Smooth muscle cell (in vitro differentiated cells): Measurements from ENCODE around the gene ADPRM. TPM values are rescaled to one million over a fixed set of nuclear protein-coding genes. Genes with fewer than 3 reads are reported as not detected.

Source experiments
- DNase-seq: peaks from one replicate; lab custom pipeline; 2025; ENCODE audit not compliant: unreplicated experiment; lab: John Stamatoyannopoulos, UW
- H2AFZ ChIP-seq: fragments of 200-600 bp; sonication (generic); 2 replicates; pipeline ENCODE4 v1.6.0; 2016; ENCODE audit warnings: antibody characterized with exemption, low read depth, mild to moderate bottlenecking
- H3F3A ChIP-seq: fragments of 200-600 bp; sonication (generic); 2 replicates; pipeline ENCODE4 v1.6.0; 2017; ENCODE audit warnings: antibody characterized with exemption, low read depth
- H3K27ac ChIP-seq: fragments of 200-600 bp; sonication (generic); 2 replicates; pipeline ENCODE4 v1.5.1; 2016; ENCODE audit warnings: low read depth, mild to moderate bottlenecking
- H3K27me3 ChIP-seq: fragments of 200-600 bp; sonication (generic); 2 replicates; pipeline ENCODE4 v1.6.1; 2016; ENCODE audit warnings: low read depth, mild to moderate bottlenecking
- H3K36me3 ChIP-seq: fragments of 200-600 bp; sonication (generic); 2 replicates; pipeline ENCODE4 v1.5.1; 2016; ENCODE audit warnings: low read depth
- H3K4me1 ChIP-seq: fragments of 200-600 bp; sonication (generic); 2 replicates; pipeline ENCODE4 v1.5.1; 2016; ENCODE audit warnings: low read depth
- H3K4me2 ChIP-seq: fragments of 200-600 bp; sonication (generic); 2 replicates; pipeline ENCODE4 v1.6.0; 2016; ENCODE audit warnings: mild to moderate bottlenecking
- H3K4me3 ChIP-seq: fragments of 200-600 bp; sonication (generic); 2 replicates; pipeline ENCODE4 v1.5.1; 2016; ENCODE audit warnings: mild to moderate bottlenecking
- H3K79me2 ChIP-seq: fragments of 200-600 bp; sonication (generic); 2 replicates; pipeline ENCODE4 v1.6.0; 2016; ENCODE audit warnings: low read depth, mild to moderate bottlenecking
- H3K9ac ChIP-seq: fragments of 200-600 bp; sonication (generic); 2 replicates; pipeline ENCODE4 v1.6.0; 2016; ENCODE audit warnings: low read depth
- H3K9me3 ChIP-seq: fragments of 200-600 bp; sonication (generic); replicated peaks from 2 replicates; pipeline ENCODE4 v1.5.1; 2016; ENCODE audit warnings: low read depth
- H4K20me1 ChIP-seq: fragments of 200-600 bp; sonication (generic); 2 replicates; pipeline ENCODE4 v1.6.0; 2016; ENCODE audit warnings: low read depth
- CTCF ChIP-seq: fragments of 200-600 bp; sonication (generic); IDR thresholded peaks from 2 replicates; pipeline ENCODE4 v1.5.1; 2017; ENCODE audit warnings: borderline replicate concordance, mild to moderate bottlenecking, antibody characterized with exemption; ENCODE audit not compliant: insufficient read depth, poor library complexity, severe bottlenecking
- WGBS: methylation state at CpG from one replicate; pipeline ENCODE4 v1.1.7; 2016; ENCODE audit warnings: low lambda C conversion rate; 5-methylcytosine and 5-hydroxymethylcytosine counted together
- polyA plus RNA-seq: library from polyadenylated mRNA; unstranded; fragments of >200 nt; fragmentation: Nextera tagmentation; extraction: Ambion mirVana; gene quantifications from 2 replicates; pipeline ENCODE4 v1.2.1, GENCODE V29; 2016
- total RNA-seq: library from RNA; depleted of rRNA; stranded (reverse); fragments of >200 nt; gene quantifications from 2 replicates; pipeline ENCODE4 v1.2.3, GENCODE V29; 2014

Gene ADPRM
- total and polyA plus RNA-seq, 2 experiments from 2014 or later: 8.3 to 11.3 TPM

DNA sequence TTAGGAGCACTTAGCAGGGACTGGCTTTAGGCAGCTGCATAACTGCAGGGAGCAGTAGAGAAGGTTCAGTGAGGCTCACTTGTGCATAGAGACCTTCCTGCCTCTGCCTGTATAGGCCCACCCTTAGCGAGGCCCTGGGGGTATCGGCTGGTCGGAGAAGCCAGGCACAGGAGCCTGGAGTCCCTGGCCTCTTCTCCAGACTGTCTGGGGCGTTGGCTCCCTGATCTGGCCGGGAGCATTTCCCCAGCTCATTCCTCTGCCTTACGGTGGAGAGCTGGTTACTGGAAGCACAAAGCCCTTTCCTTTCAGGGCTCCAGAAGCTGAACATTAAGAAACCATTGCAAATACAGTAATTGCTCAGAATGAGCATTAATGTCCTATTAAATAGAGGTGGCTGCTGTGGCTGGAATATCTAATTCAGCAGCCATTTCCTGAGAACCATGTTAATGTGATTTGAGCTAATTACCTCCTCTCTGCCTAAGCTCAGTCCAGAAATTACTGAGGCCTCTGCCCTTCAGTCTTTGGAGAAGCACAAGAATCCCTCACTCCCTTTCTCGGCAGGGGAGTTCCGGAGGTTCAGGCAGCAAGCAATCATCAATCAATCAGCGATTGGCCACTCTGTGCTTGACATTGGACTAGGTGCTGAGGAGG, 51.3 kb downstream of the ADPRM start:
- no peaks in the 10 kb centered on the region for H3K4me1 ChIP-seq
- no peak overlapping the region for H2AFZ ChIP-seq
- H3K9me3 ChIP-seq: no peaks in the 10 kb centered on the region
- H3K36me3 ChIP-seq: no peaks in the 10 kb centered on the region
- H3K9ac ChIP-seq: no peak overlapping the region
- no peak overlapping the region for H3K4me2 ChIP-seq
- no peaks in the 10 kb centered on the region for H3K79me2 ChIP-seq
- 60% methylated on average over 9 of the region's 9 CpGs for WGBS
- no peaks in the 10 kb centered on the region for H4K20me1 ChIP-seq
- H3K4me3 ChIP-seq: no peak overlapping the region
- no peaks in the 10 kb centered on the region for H3K27me3 ChIP-seq
- DNase-seq: no peak
- no peak overlapping the region for H3K27ac ChIP-seq
- TF ChIP-seq CTCF: no peak
- H3F3A ChIP-seq: no peaks in the 10 kb centered on the region

DNA sequence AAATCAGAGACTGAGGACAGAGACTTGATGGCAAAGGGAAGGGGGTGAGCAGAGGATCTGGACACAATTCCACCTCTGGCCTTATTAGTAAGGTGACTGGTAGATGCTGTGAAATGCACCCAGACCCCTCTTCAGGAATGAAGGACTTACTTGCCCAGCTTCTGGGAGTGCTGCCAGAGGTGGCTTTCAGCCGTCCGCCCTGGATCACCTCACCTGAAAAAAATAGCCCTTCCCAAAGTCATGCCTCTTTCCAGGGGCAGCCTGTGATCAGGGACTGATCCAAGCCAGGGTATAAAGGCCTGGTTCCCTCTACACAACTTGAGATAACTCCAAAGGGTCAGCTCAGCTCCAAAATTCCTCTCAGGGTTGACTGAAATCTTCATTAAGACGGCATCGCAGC, 52.8 kb downstream of the ADPRM start:
- Histone ChIP-seq H3K4me1 (no peaks in the 10 kb centered on the region), H3F3A (no peaks in the 10 kb centered on the region), H3K79me2 (no peaks in the 10 kb centered on the region), H3K9me3 (no peaks in the 10 kb centered on the region), H3K4me2 (no peak overlapping the region), H2AFZ (no peak overlapping the region), H3K9ac (no peak overlapping the region), H4K20me1 (no peaks in the 10 kb centered on the region), H3K36me3 (no peaks in the 10 kb centered on the region), H3K27ac (no peak overlapping the region), H3K27me3 (no peaks in the 10 kb centered on the region), H3K4me3 (no peak overlapping the region)
- TF ChIP-seq CTCF: no peak
- 97% methylated on average over 4 of the region's 4 CpGs for WGBS
- no peak for DNase-seq

GRCh38 chr17:10751563-10751962, 54.2 kb downstream of the ADPRM start:
- no peak overlapping the region for H3K27ac ChIP-seq
- peaks cover 9% of the 10 kb centered on the region for H3K4me1 ChIP-seq
- H2AFZ ChIP-seq: no peak overlapping the region
- no peaks in the 10 kb centered on the region for H4K20me1 ChIP-seq
- WGBS: 89% methylated on average over 3 of the region's 3 CpGs
- H3F3A ChIP-seq: no peaks in the 10 kb centered on the region
- H3K4me2 ChIP-seq: no peak overlapping the region
- no peaks in the 10 kb centered on the region for H3K27me3 ChIP-seq
- H3K9ac ChIP-seq: no peak overlapping the region
- no peaks in the 10 kb centered on the region for H3K79me2 ChIP-seq
- no peak overlapping the region for H3K4me3 ChIP-seq
- no peaks in the 10 kb centered on the region for H3K36me3 ChIP-seq
- DNase-seq: no peak
- TF ChIP-seq CTCF: no peak
- H3K9me3 ChIP-seq: no peaks in the 10 kb centered on the region

DNA sequence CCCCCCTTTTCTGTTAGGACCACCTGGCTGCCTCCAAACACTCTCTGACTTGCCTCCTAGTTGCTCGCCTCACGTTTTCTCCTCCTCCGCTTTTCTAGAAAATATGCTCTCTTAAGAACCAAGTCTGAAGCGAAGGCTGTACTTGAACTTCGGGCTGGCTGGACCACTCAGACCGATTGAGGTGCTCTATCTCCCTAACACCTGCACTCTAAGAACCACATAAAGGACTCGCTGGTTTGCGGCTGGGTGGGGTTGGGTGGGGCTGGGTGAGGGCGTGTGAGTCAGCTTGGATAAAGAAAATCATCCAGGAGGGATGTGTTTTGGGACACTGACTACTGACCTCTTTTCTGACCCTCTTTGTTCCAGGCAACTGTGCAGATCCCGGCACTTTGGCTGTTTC, 55.3 kb downstream of the ADPRM start:
- Histone ChIP-seq H3F3A (no peaks in the 10 kb centered on the region), H3K27ac (no peak overlapping the region), H3K27me3 (no peaks in the 10 kb centered on the region), H3K4me3 (no peak overlapping the region), H3K4me2 (no peak overlapping the region), H3K36me3 (no peaks in the 10 kb centered on the region), H3K4me1 (peaks cover 9% of the 10 kb centered on the region), H4K20me1 (no peaks in the 10 kb centered on the region), H3K9me3 (no peaks in the 10 kb centered on the region), H3K9ac (no peak overlapping the region), H3K79me2 (no peaks in the 10 kb centered on the region), H2AFZ (no peak overlapping the region)
- no peak for TF ChIP-seq CTCF
- DNase-seq: no peak
- 86% methylated on average over 10 of the region's 10 CpGs for WGBS
